ENCODE results near the gene POLR2J.
"Not testable (repeated sequence)": the region's sequence is repeated elsewhere in the genome, so short reads cannot be mapped to it uniquely, and the experiment has no call there.

- TF ChIP-seq POLR2AphosphoS5 (IDR thresholded peaks at IDR 0.05; ENCODE audit: low read depth); JUNB (IDR thresholded peaks at IDR 0.05; ENCODE audit: unreplicated experiment); EZH2phosphoT487 (IDR thresholded peaks at IDR 0.05; ENCODE audit: unreplicated experiment); EZH2 (IDR thresholded peaks at IDR 0.05; ENCODE audit: low read depth, unreplicated experiment); CREB1 (CRISPR knock-in tag; IDR thresholded peaks at IDR 0.05; ENCODE audit: low read depth); ZNF114 (CRISPR knock-in tag; IDR thresholded peaks at IDR 0.05); NANOG (IDR thresholded peaks at IDR 0.05; ENCODE audit: borderline replicate concordance); ETS1 (IDR thresholded peaks at IDR 0.05); REST (IDR thresholded peaks at IDR 0.05; ENCODE audit: unreplicated experiment); ZNF331 (CRISPR knock-in tag; IDR thresholded peaks at IDR 0.05; ENCODE audit: low read depth); STAT1 (IDR thresholded peaks at IDR 0.05; ENCODE audit: unreplicated experiment): not testable (repeated sequence)
- peak; percentile 55 to 67 for TF ChIP-seq CTCF (conservative IDR thresholded peaks at IDR 0.05; ENCODE audit: low read depth in 2 of 2)
- TF ChIP-seq, protein P1, sequence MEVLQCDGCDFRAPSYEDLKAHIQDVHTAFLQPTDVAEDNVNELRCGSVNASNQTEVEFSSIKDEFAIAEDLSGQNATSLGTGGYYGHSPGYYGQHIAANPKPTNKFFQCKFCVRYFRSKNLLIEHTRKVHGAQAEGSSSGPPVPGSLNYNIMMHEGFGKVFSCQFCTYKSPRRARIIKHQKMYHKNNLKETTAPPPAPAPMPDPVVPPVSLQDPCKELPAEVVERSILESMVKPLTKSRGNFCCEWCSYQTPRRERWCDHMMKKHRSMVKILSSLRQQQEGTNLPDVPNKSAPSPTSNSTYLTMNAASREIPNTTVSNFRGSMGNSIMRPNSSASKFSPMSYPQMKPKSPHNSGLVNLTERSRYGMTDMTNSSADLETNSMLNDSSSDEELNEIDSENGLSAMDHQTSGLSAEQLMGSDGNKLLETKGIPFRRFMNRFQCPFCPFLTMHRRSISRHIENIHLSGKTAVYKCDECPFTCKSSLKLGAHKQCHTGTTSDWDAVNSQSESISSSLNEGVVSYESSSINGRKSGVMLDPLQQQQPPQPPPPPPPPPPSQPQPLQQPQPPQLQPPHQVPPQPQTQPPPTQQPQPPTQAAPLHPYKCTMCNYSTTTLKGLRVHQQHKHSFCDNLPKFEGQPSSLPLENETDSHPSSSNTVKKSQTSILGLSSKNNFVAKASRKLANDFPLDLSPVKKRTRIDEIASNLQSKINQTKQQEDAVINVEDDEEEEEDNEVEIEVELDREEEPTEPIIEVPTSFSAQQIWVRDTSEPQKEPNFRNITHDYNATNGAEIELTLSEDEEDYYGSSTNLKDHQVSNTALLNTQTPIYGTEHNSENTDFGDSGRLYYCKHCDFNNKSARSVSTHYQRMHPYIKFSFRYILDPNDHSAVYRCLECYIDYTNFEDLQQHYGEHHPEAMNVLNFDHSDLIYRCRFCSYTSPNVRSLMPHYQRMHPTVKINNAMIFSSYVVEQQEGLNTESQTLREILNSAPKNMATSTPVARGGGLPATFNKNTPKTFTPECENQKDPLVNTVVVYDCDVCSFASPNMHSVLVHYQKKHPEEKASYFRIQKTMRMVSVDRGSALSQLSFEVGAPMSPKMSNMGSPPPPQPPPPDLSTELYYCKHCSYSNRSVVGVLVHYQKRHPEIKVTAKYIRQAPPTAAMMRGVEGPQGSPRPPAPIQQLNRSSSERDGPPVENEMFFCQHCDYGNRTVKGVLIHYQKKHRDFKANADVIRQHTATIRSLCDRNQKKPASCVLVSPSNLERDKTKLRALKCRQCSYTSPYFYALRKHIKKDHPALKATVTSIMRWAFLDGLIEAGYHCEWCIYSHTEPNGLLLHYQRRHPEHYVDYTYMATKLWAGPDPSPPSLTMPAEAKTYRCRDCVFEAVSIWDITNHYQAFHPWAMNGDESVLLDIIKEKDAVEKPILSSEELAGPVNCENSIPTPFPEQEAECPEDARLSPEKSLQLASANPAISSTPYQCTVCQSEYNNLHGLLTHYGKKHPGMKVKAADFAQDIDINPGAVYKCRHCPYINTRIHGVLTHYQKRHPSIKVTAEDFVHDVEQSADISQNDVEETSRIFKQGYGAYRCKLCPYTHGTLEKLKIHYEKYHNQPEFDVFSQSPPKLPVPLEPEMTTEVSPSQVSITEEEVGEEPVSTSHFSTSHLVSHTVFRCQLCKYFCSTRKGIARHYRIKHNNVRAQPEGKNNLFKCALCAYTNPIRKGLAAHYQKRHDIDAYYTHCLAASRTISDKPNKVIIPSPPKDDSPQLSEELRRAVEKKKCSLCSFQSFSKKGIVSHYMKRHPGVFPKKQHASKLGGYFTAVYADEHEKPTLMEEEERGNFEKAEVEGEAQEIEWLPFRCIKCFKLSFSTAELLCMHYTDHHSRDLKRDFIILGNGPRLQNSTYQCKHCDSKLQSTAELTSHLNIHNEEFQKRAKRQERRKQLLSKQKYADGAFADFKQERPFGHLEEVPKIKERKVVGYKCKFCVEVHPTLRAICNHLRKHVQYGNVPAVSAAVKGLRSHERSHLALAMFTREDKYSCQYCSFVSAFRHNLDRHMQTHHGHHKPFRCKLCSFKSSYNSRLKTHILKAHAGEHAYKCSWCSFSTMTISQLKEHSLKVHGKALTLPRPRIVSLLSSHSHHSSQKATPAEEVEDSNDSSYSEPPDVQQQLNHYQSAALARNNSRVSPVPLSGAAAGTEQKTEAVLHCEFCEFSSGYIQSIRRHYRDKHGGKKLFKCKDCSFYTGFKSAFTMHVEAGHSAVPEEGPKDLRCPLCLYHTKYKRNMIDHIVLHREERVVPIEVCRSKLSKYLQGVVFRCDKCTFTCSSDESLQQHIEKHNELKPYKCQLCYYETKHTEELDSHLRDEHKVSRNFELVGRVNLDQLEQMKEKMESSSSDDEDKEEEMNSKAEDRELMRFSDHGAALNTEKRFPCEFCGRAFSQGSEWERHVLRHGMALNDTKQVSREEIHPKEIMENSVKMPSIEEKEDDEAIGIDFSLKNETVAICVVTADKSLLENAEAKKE (CRISPR knock-in tag; IDR thresholded peaks at IDR 0.05): not testable (repeated sequence)
These were observed 1.4 kb upstream of the POLR2J start for GRCh38 chr7:102479982-102480637.
